GM12892 (cell line): ENCODE results near the gene NR3C1.

ENCODE experiments used
- POLR2A ChIP-seq: IDR thresholded peaks from 2 replicates; pipeline ENCODE4 v1.6.1; 2011; ENCODE audit warnings: low read depth, low read length, control low read depth
- POLR2AphosphoS5 ChIP-seq: IDR thresholded peaks from 2 replicates; pipeline ENCODE4 v1.6.1; 2011; ENCODE audit warnings: low read depth, low read length, control low read depth
- TAF1 ChIP-seq: IDR thresholded peaks from 2 replicates; pipeline ENCODE4 v1.6.1; 2011; ENCODE audit warnings: low read depth, mild to moderate bottlenecking, control low read depth, low read length, borderline replicate concordance

- no peak for TF ChIP-seq TAF1
- no peak for TF ChIP-seq POLR2AphosphoS5
- TF ChIP-seq POLR2A = no peak
These were observed 29.3 kb upstream of the NR3C1 start for GRCh38 chr5:143432658-143433239.
